GM12878 (cell line): ENCODE measurements around the gene LIN28B.

Source experiments
- NBN ChIP-seq: fragments of 450-650 bp; IDR thresholded peaks from 2 replicates; pipeline ENCODE4 v1.6.1; 2016
- PAX8 ChIP-seq: fragments of 450-650 bp; IDR thresholded peaks from 2 replicates; pipeline ENCODE4 v1.6.1; 2017; ENCODE audit warnings: mild to moderate bottlenecking, moderate library complexity
- RAD21 ChIP-seq: IDR thresholded peaks from 2 replicates; pipeline ENCODE4 v1.6.1; 2011; ENCODE audit warnings: mild to moderate bottlenecking, low read depth, low read length, moderate library complexity; ENCODE audit not compliant: insufficient read depth
- SIN3A ChIP-seq: IDR thresholded peaks from 2 replicates; pipeline ENCODE4 v1.6.1; 2012; ENCODE audit warnings: low read depth, low read length, improper control_type of control experiment
- TF ChIP-seq, protein P1 (sequence below), 3 experiments: IDR thresholded peaks in 2 of 3; conservative IDR thresholded peaks in 1 of 3; 2 replicates each; pipeline ENCODE4 v1.5.1; 2011; ENCODE audit warnings: low read depth in 3 of 3, low read length in 3 of 3, mild to moderate bottlenecking in 3 of 3, control low read depth in 2 of 3, moderate library complexity in 2 of 3, inconsistent platforms in 1 of 3, mixed read lengths in 1 of 3; ENCODE audit not compliant: control insufficient read depth in 2 of 3, insufficient read depth in 1 of 3; ENCODE audit errors: extremely low read depth in 1 of 3

DNA sequence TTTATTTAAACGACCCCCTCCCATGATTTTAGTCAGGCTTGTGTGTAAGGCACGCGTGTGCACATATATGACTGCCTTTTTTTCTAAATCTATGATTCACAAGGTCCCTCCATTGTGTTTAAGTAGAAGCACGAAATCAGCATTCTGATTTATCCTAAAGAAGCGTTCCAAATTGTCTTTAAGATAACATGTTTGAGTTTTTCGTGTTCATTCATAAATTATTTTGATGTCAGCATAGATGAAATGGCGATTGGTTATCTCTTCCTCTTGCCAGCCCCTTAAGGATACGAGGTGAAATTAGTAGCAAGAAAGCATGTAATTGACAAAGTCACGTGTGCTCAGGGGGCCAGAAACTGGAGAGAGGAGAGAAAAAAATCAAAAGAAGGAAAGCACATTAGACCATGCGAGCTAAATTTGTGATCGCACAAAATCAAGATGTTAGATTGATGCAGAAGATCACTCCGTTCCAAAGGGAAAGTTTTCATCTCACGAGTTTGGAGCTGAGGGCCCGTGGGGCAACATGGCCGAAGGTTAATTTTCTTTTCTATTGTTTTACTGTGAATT lies at the start of gene LIN28B:
- no peak for TF ChIP-seq NBN
- TF ChIP-seq, protein P1, sequence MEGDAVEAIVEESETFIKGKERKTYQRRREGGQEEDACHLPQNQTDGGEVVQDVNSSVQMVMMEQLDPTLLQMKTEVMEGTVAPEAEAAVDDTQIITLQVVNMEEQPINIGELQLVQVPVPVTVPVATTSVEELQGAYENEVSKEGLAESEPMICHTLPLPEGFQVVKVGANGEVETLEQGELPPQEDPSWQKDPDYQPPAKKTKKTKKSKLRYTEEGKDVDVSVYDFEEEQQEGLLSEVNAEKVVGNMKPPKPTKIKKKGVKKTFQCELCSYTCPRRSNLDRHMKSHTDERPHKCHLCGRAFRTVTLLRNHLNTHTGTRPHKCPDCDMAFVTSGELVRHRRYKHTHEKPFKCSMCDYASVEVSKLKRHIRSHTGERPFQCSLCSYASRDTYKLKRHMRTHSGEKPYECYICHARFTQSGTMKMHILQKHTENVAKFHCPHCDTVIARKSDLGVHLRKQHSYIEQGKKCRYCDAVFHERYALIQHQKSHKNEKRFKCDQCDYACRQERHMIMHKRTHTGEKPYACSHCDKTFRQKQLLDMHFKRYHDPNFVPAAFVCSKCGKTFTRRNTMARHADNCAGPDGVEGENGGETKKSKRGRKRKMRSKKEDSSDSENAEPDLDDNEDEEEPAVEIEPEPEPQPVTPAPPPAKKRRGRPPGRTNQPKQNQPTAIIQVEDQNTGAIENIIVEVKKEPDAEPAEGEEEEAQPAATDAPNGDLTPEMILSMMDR (IDR thresholded peaks at IDR 0.05 in 2 of 3, conservative IDR thresholded peaks at IDR 0.05 in 1 of 3; ENCODE audit: control insufficient read depth in 2 of 3, extremely low read depth in 1 of 3, insufficient read depth in 1 of 3, low read depth in 3 of 3, low read length in 3 of 3), result no peak
- no peak for TF ChIP-seq PAX8
- no peak for TF ChIP-seq SIN3A
- no peak for TF ChIP-seq RAD21
